ENCODE results near the gene SNRNP200. TPM values are rescaled to one million over a fixed set of nuclear protein-coding genes. Genes with fewer than 3 reads are reported as not detected.
A peak's percentile ranks its signal among the peaks of the same experiment; 100 is the strongest.

SNRNP200 gene
- total and polyA plus RNA-seq, 2 donors (not counting 1 experiment from before 2014, with no cell fraction given): 211 to 216 TPM

DNA sequence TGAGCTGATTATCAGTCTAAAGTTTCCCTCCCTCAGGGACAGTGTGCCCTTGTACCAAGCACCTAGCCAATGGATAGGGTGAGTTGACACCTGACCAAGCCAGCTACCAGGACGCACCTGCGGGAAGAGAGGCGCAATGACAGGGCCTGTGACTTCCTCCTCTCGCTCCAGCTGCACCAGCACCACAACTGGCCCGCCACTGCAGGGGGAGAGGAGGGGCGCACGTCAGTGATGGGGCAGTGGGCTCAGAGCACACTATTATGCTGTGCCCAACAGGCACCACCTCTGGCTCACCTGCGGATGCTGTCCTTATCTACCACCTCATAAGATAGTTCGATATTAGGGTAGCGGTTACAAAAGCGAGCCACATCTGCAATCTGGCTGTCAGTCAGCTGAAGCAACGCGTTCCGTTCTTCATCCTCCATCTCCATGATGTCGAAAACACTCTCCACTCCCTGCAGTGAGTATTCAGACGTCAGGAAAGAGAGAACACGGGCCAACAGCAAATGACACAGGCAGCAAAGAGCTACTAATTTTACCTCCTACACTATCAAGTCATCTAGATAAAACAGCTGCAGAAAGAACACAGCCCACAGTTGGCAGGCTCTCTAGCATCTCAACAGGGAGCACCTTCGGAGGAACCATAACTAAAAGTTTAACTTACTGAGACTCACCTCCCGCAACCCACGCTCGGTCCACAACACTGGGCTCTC is 28.4 kb downstream of the SNRNP200 start:
- Histone ChIP-seq H4K20me1 (ENCODE audit: control insufficient read depth, insufficient read depth, low read length, poor library complexity, severe bottlenecking) (no peaks in the 10 kb centered on the region), H2AFZ (ENCODE audit: insufficient read depth, low read depth, low read length, poor library complexity, severe bottlenecking) (no peak overlapping the region), H3K27ac (ENCODE audit: low read length in 2 of 2) (no peak overlapping the region), H3K27me3 (replicated peaks in 1 of 4; ENCODE audit: control extremely low read depth in 1 of 4, control insufficient read depth in 3 of 4, insufficient read depth in 4 of 4, low read length in 3 of 4) (no peaks in the 10 kb centered on the region), H3K4me2 (replicated peaks; ENCODE audit: low read depth, low read length, poor library complexity, severe bottlenecking) (no peak overlapping the region), H3K79me2 (ENCODE audit: control insufficient read depth, insufficient read depth, low read length) (no peaks in the 10 kb centered on the region), H3K9ac (ENCODE audit: low read length) (no peak overlapping the region), H3K36me3 (replicated peaks in 1 of 2; ENCODE audit: control extremely low read depth in 1 of 2, control insufficient read depth in 1 of 2, extremely low read depth in 1 of 2, insufficient read depth in 2 of 2, low read length in 1 of 2) (peaks cover 6 to 78% of the 10 kb centered on the region in 2 experiments), H3K4me1 (ENCODE audit: control insufficient read depth in 2 of 2, insufficient read depth in 2 of 2, low read length in 2 of 2) (no peaks in the 10 kb centered on the region), H3K9me3 (ENCODE audit: control extremely low read depth in 1 of 3, control insufficient read depth in 2 of 3, insufficient read depth in 1 of 3, low read length in 2 of 3) (no peaks in the 10 kb centered on the region), H3K4me3 (ENCODE audit: control extremely low read depth in 1 of 5, extremely low read depth in 1 of 5, insufficient read depth in 1 of 5, low read depth in 2 of 5, low read length in 4 of 5) (no peak overlapping the region)
- 95% methylated on average over 15 of the region's 21 CpGs for WGBS (ENCODE audit: insufficient coverage)
- Mint-ChIP-seq H3K4me1 (no peaks in the 10 kb centered on the region), H3K27me3 (no peaks in the 10 kb centered on the region), H3K27ac (no peak overlapping the region), H3K4me3 (no peak overlapping the region), H3K9me3 (ENCODE audit: insufficient read depth) (no peaks in the 10 kb centered on the region)
- ChIA-PET POLR2A (interaction anchor here (0.6 kb wide), 1 partner anchor 401 kb away, joined by 3 read pairs; no protein-coding TSS in a partner anchor), CTCF (interaction anchor here (1.2 kb wide), 1 partner anchor 10 kb away, joined by 4 read pairs; the partner anchor contains the start of gene CIAO1)
- no peak for TF ChIP-seq EZH2 (IDR thresholded peaks at IDR 0.05; ENCODE audit: borderline replicate concordance, insufficient read depth, low read depth, low read length, poor library complexity, severe bottlenecking)
- TF ChIP-seq, protein P1, sequence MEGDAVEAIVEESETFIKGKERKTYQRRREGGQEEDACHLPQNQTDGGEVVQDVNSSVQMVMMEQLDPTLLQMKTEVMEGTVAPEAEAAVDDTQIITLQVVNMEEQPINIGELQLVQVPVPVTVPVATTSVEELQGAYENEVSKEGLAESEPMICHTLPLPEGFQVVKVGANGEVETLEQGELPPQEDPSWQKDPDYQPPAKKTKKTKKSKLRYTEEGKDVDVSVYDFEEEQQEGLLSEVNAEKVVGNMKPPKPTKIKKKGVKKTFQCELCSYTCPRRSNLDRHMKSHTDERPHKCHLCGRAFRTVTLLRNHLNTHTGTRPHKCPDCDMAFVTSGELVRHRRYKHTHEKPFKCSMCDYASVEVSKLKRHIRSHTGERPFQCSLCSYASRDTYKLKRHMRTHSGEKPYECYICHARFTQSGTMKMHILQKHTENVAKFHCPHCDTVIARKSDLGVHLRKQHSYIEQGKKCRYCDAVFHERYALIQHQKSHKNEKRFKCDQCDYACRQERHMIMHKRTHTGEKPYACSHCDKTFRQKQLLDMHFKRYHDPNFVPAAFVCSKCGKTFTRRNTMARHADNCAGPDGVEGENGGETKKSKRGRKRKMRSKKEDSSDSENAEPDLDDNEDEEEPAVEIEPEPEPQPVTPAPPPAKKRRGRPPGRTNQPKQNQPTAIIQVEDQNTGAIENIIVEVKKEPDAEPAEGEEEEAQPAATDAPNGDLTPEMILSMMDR (IDR thresholded peaks at IDR 0.05): no peak
- DNase-seq (no peak), ATAC-seq (ENCODE audit: low read depth) (no peak)
- intact Hi-C loops (cut with micrococcal nuclease): no loop called here

DNA sequence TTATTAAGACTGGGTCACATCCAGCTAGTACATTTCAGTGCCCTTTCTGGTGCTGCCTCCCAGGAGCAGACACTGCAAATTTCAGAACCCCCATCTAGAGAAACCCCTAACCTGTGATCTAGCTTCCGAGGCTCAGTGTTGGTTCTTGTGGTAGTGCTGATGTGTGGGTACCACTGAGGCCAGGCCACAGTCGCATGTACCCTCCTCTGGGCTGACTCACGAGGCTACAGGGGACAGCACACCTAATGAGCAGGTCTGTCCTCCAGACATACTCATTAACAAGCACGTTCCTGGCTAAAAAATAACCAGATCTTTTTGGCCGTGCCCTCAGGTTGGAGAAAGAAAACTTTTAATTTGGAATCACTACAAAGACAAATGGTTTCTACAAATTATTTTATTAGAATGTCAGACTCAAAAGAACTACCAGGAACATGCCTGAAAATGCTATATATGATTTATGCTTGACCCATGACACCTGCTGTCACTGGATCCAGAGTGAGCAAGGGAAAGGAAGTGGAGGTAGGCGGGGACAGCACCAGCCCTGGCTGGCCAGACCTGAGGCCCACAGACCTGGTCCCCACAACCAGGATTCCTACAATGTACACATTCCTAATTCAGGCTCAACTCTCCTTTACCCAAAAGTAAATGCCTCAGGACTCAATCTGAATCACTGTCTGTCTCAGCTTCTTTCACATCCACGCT is 30.8 kb downstream of the SNRNP200 start:
- no peaks in the 10 kb centered on the region for H3K27me3 ChIP-seq (replicated peaks in 1 of 4; ENCODE audit: control extremely low read depth in 1 of 4, control insufficient read depth in 3 of 4, insufficient read depth in 4 of 4, low read length in 3 of 4)
- no peak overlapping the region for H3K4me3 ChIP-seq (ENCODE audit: control extremely low read depth in 1 of 5, extremely low read depth in 1 of 5, insufficient read depth in 1 of 5, low read depth in 2 of 5, low read length in 4 of 5)
- 100% methylated on average over 1 of the region's 7 CpGs for WGBS (ENCODE audit: insufficient coverage)
- CTCF ChIA-PET: interaction anchor here (1.1 to 1.2 kb wide), 2 partner anchors 100 to 279 kb away, joined by 3 to 5 read pairs; no protein-coding TSS in a partner anchor
- no peaks in the 10 kb centered on the region for H3K79me2 ChIP-seq (ENCODE audit: control insufficient read depth, insufficient read depth, low read length)
- no peak overlapping the region for H3K4me2 ChIP-seq (replicated peaks; ENCODE audit: low read depth, low read length, poor library complexity, severe bottlenecking)
- H3K9ac ChIP-seq (ENCODE audit: low read length): no peak overlapping the region
- no peak for TF ChIP-seq EZH2 (IDR thresholded peaks at IDR 0.05; ENCODE audit: borderline replicate concordance, insufficient read depth, low read depth, low read length, poor library complexity, severe bottlenecking)
- TF ChIP-seq, protein P1 (IDR thresholded peaks at IDR 0.05): no peak
- peak overlapping the region; percentile 37 for H3K27ac Mint-ChIP-seq
- peaks cover 7 to 78% of the 10 kb centered on the region in 2 experiments for H3K36me3 ChIP-seq (replicated peaks in 1 of 2; ENCODE audit: control extremely low read depth in 1 of 2, control insufficient read depth in 1 of 2, extremely low read depth in 1 of 2, insufficient read depth in 2 of 2, low read length in 1 of 2)
- POLR2A ChIA-PET: interaction anchor here (0.6 kb wide), 1 partner anchor 33 kb away, joined by 4 read pairs; no protein-coding TSS in a partner anchor
- no peaks in the 10 kb centered on the region for H4K20me1 ChIP-seq (ENCODE audit: control insufficient read depth, insufficient read depth, low read length, poor library complexity, severe bottlenecking)
- DNase-seq (no peak), ATAC-seq (ENCODE audit: low read depth) (no peak)
- H3K27ac ChIP-seq (ENCODE audit: low read length in 2 of 2): no peak overlapping the region
- no peaks in the 10 kb centered on the region for H3K9me3 ChIP-seq (ENCODE audit: control extremely low read depth in 1 of 3, control insufficient read depth in 2 of 3, insufficient read depth in 1 of 3, low read length in 2 of 3)
- H2AFZ ChIP-seq (ENCODE audit: insufficient read depth, low read depth, low read length, poor library complexity, severe bottlenecking): no peak overlapping the region
- H3K4me3 Mint-ChIP-seq: no peak overlapping the region
- intact Hi-C loops (cut with micrococcal nuclease): no loop called here
- no peaks in the 10 kb centered on the region for H3K9me3 Mint-ChIP-seq (ENCODE audit: insufficient read depth)
- no peaks in the 10 kb centered on the region for H3K4me1 Mint-ChIP-seq
- H3K27me3 Mint-ChIP-seq: no peaks in the 10 kb centered on the region
- no peaks in the 10 kb centered on the region for H3K4me1 ChIP-seq (ENCODE audit: control insufficient read depth in 2 of 2, insufficient read depth in 2 of 2, low read length in 2 of 2)
